SK-N-SH treated with all-trans-retinoic acid at 6 μM for 48 hours (cell line): ENCODE results near the gene MPP1.

Source experiments
- ATAC-seq: fragments of 200-7000 bp; cut with Tn5 transposase; 3 replicates; pipeline ENCODE4 v1.9.1; 2020; ENCODE audit warnings: mild to moderate bottlenecking, moderate library complexity
- BACH2 ChIP-seq: fragments of 250-450 bp; sonication (Bioruptor Pico); IDR thresholded peaks from 2 replicates; pipeline ENCODE4 v1.9.0; 2021; ENCODE audit warnings: mild to moderate bottlenecking, borderline replicate concordance
- CREB5 ChIP-seq: fragments of 250-450 bp; sonication (Bioruptor Pico); IDR thresholded peaks from 2 replicates; pipeline ENCODE4 v1.5.1; 2020; ENCODE audit warnings: low read depth, mild to moderate bottlenecking, moderate library complexity
- CSDC2 ChIP-seq: fragments of 250-450 bp; sonication (Bioruptor Pico); IDR thresholded peaks from 2 replicates; pipeline ENCODE4 v1.5.0; 2020; ENCODE audit warnings: mild to moderate bottlenecking, moderate library complexity
- CSRNP3 ChIP-seq: fragments of 250-450 bp; sonication (Bioruptor Pico); IDR thresholded peaks from 2 replicates; pipeline ENCODE4 v1.5.1; 2021; ENCODE audit warnings: mild to moderate bottlenecking, moderate library complexity
- ISL1 ChIP-seq: fragments of 250-450 bp; sonication (Bioruptor Pico); IDR thresholded peaks from 2 replicates; pipeline ENCODE4 v2.1.2; 2022; ENCODE audit warnings: mild to moderate bottlenecking, moderate library complexity
- OSR1 ChIP-seq: fragments of 250-450 bp; sonication (Bioruptor Pico); IDR thresholded peaks from 2 replicates; pipeline ENCODE4 v1.8.0; 2022; ENCODE audit warnings: moderate library complexity, mild to moderate bottlenecking, inconsistent platforms
- PATZ1 ChIP-seq: fragments of 250-450 bp; sonication (Bioruptor Pico); IDR thresholded peaks from 2 replicates; pipeline ENCODE4 v1.8.0; 2020; ENCODE audit warnings: mild to moderate bottlenecking, moderate library complexity, borderline replicate concordance
- POU6F1 ChIP-seq: fragments of 250-450 bp; sonication (Bioruptor Pico); IDR thresholded peaks from 2 replicates; pipeline ENCODE4 v1.8.0; 2021; ENCODE audit warnings: low read depth, mild to moderate bottlenecking, moderate library complexity, borderline replicate concordance
- PPARA ChIP-seq: fragments of 250-450 bp; sonication (Bioruptor Pico); IDR thresholded peaks from 2 replicates; pipeline ENCODE4 v1.5.0; 2020; ENCODE audit warnings: mild to moderate bottlenecking, borderline replicate concordance
- RARB ChIP-seq: fragments of 250-450 bp; sonication (Bioruptor Pico); IDR thresholded peaks from 2 replicates; pipeline ENCODE4 v1.8.0; 2021; ENCODE audit warnings: mild to moderate bottlenecking, moderate library complexity
- SNAI2 ChIP-seq: fragments of 250-450 bp; sonication (Bioruptor Pico); IDR thresholded peaks from 2 replicates; pipeline ENCODE4 v1.5.0; 2020; ENCODE audit warnings: mild to moderate bottlenecking, moderate library complexity
- TCF4 ChIP-seq: fragments of 250-450 bp; sonication (Bioruptor Pico); IDR thresholded peaks from 2 replicates; pipeline ENCODE4 v1.8.0; 2021; ENCODE audit warnings: mild to moderate bottlenecking, moderate library complexity, borderline replicate concordance
- TOX ChIP-seq: fragments of 250-450 bp; sonication (Bioruptor Pico); IDR thresholded peaks from 2 replicates; pipeline ENCODE4 v1.8.0; 2021; ENCODE audit warnings: mild to moderate bottlenecking, moderate library complexity, borderline replicate concordance
- TSHZ2 ChIP-seq: fragments of 250-450 bp; sonication (Bioruptor Pico); IDR thresholded peaks from 2 replicates; pipeline ENCODE4 v1.5.0; 2020; ENCODE audit warnings: mild to moderate bottlenecking, moderate library complexity
- ZFP3 ChIP-seq: fragments of 250-450 bp; sonication (Bioruptor Pico); IDR thresholded peaks from 2 replicates; pipeline ENCODE4 v1.5.0; 2020; ENCODE audit warnings: mild to moderate bottlenecking, moderate library complexity
- ZFP30 ChIP-seq: fragments of 450-650 bp; formaldehyde crosslinking; IDR thresholded peaks from 2 replicates; pipeline ENCODE4 v1.5.0; 2022; ENCODE audit warnings: mild to moderate bottlenecking, moderate library complexity
- ZNF8 ChIP-seq: fragments of 450-650 bp; formaldehyde crosslinking; IDR thresholded peaks from 2 replicates; pipeline ENCODE4 v1.5.0; 2020; ENCODE audit warnings: mild to moderate bottlenecking, moderate library complexity

Gene MPP1

GRCh38 chrX:154815274-154815818 is 10.1 kb upstream of the MPP1 start:
- no peak for ATAC-seq
- TF ChIP-seq ISL1 (CRISPR knock-in tag) (no peak), SNAI2 (CRISPR knock-in tag) (no peak), CSDC2 (CRISPR knock-in tag) (no peak), RARB (CRISPR knock-in tag) (no peak), PATZ1 (CRISPR knock-in tag) (no peak), TSHZ2 (CRISPR knock-in tag) (no peak), POU6F1 (no peak), TOX (CRISPR knock-in tag) (no peak), CREB5 (CRISPR knock-in tag) (no peak), OSR1 (CRISPR knock-in tag) (no peak), PPARA (no peak), ZFP30 (CRISPR knock-in tag) (no peak), CSRNP3 (CRISPR knock-in tag) (no peak), ZNF8 (CRISPR knock-in tag) (no peak), ZFP3 (CRISPR knock-in tag) (no peak), TCF4 (CRISPR knock-in tag) (no peak)

- ATAC-seq = no peak
- no peak for TF ChIP-seq CSRNP3 (CRISPR knock-in tag)
- TF ChIP-seq BACH2 (CRISPR knock-in tag) = no peak
- TF ChIP-seq TCF4 (CRISPR knock-in tag) = no peak
- no peak for TF ChIP-seq TSHZ2 (CRISPR knock-in tag)
- TF ChIP-seq ZFP3 (CRISPR knock-in tag) = no peak
- TF ChIP-seq PPARA = no peak
- no peak for TF ChIP-seq CSDC2 (CRISPR knock-in tag)
- no peak for TF ChIP-seq SNAI2 (CRISPR knock-in tag)
- no peak for TF ChIP-seq ZFP30 (CRISPR knock-in tag)
- TF ChIP-seq PATZ1 (CRISPR knock-in tag) = no peak
- TF ChIP-seq ZNF8 (CRISPR knock-in tag) = no peak
- TF ChIP-seq, all 23 proteins: peak for 0
Measured at GRCh38 chrX:154813801-154814200, 8.5 kb upstream of the MPP1 start.
